DND-41 (cell line): Measurements from ENCODE around the gene ISCU.

Experiments
- ATAC-seq: fragments of 200-7000 bp; cut with Tn5 transposase; 3 replicates; pipeline ENCODE4 v1.9.1; 2021; ENCODE audit warnings: low read depth; ENCODE audit not compliant: insufficient read depth
- DNase-seq: peaks from one replicate; pipeline ENCODE4 v3.0.0-alpha.2; 2020
- H2AFZ ChIP-seq: 2 replicates; pipeline ENCODE4 v1.6.0; 2012; ENCODE audit warnings: low read depth, low read length
- H3K27ac ChIP-seq: 2 replicates; pipeline ENCODE4 v1.5.1; 2012; ENCODE audit warnings: low read length, inconsistent platforms
- H3K27me3 ChIP-seq: fragments of 200-600 bp; sonication (generic); 2 replicates; pipeline ENCODE4 v1.6.0; 2012; ENCODE audit warnings: low read length, mild to moderate bottlenecking, inconsistent platforms; ENCODE audit not compliant: insufficient read depth, poor library complexity
- H3K36me3 ChIP-seq: 2 replicates; pipeline ENCODE4 v1.5.1; 2012; ENCODE audit warnings: low read length, inconsistent platforms; ENCODE audit not compliant: insufficient read depth
- H3K4me1 ChIP-seq: 2 replicates; pipeline ENCODE4 v1.5.1; 2012; ENCODE audit warnings: mild to moderate bottlenecking, low read length; ENCODE audit not compliant: insufficient read depth
- H3K4me2 ChIP-seq: 2 replicates; pipeline ENCODE4 v1.6.0; 2012; ENCODE audit warnings: mild to moderate bottlenecking, moderate library complexity, low read length, inconsistent platforms; ENCODE audit not compliant: insufficient read depth
- H3K4me3 ChIP-seq, 2 experiments: fragments of 200-600 bp in 1 of 2; shearing (Covaris generic) in 1 of 2; 2 replicates each; pipeline ENCODE4 v1.5.1; 2012 to 2016; ENCODE audit warnings: inconsistent platforms in 2 of 2, low read length in 2 of 2, mild to moderate bottlenecking in 2 of 2, low read depth in 1 of 2, moderate library complexity in 1 of 2
- H3K79me2 ChIP-seq: 2 replicates; pipeline ENCODE4 v1.6.0; 2012; ENCODE audit warnings: low read length, inconsistent platforms; ENCODE audit not compliant: insufficient read depth
- H3K9ac ChIP-seq: 2 replicates; pipeline ENCODE4 v1.6.0; 2012; ENCODE audit warnings: low read depth, mild to moderate bottlenecking, inconsistent platforms, low read length, moderate library complexity
- H3K9me3 ChIP-seq: 2 replicates; pipeline ENCODE4 v1.5.1; 2012; ENCODE audit warnings: low read length, moderate library complexity, mild to moderate bottlenecking, inconsistent platforms; ENCODE audit not compliant: insufficient read depth, severe bottlenecking
- H4K20me1 ChIP-seq: 2 replicates; pipeline ENCODE4 v1.6.0; 2012; ENCODE audit warnings: low read length; ENCODE audit not compliant: insufficient read depth
- EZH2 ChIP-seq: IDR thresholded peaks from 3 replicates; pipeline ENCODE4 v1.6.1; 2012; ENCODE audit warnings: borderline replicate concordance, low read depth, mild to moderate bottlenecking, moderate library complexity, low read length, inconsistent platforms; ENCODE audit not compliant: severe bottlenecking
- TF ChIP-seq, protein P1 (sequence below): IDR thresholded peaks from 2 replicates; pipeline ENCODE4 v1.5.1; 2012; ENCODE audit warnings: borderline replicate concordance, low read length, moderate library complexity, mild to moderate bottlenecking; ENCODE audit not compliant: poor library complexity, severe bottlenecking; ENCODE audit errors: extremely low read depth

Gene ISCU

DNA sequence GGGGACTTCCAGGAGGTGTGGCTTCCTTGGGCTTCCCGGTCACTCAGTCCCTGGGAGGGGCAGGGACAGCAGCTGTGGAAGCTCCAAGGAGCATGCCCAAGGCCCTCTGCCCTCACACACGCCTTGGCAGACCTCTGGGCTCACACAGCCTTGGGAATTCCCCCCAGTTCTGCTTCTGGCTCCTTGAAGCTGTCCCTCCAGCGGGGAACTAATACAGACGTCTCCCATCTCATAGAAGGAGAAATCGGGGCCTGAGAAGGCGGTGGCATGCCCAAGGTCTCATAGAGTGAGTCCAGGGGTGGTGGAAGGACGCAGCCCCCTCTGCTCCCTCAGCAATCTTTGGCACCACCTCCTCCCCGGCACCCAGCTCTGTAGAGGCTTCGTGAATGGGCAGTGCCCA, 51.2 kb downstream of the ISCU start:
- Histone ChIP-seq H3K27me3 (no peaks in the 10 kb centered on the region), H2AFZ (no peak overlapping the region), H3K4me3 (no peak overlapping the region), H3K27ac (no peak overlapping the region), H3K36me3 (no peaks in the 10 kb centered on the region), H3K4me1 (peaks cover 23% of the 10 kb centered on the region), H3K9me3 (peaks cover 4% of the 10 kb centered on the region), H4K20me1 (no peaks in the 10 kb centered on the region), H3K9ac (no peak overlapping the region), H3K79me2 (no peaks in the 10 kb centered on the region), H3K4me2 (no peak overlapping the region)
- no peak for DNase-seq
- TF ChIP-seq EZH2 = no peak
- TF ChIP-seq, protein P1, sequence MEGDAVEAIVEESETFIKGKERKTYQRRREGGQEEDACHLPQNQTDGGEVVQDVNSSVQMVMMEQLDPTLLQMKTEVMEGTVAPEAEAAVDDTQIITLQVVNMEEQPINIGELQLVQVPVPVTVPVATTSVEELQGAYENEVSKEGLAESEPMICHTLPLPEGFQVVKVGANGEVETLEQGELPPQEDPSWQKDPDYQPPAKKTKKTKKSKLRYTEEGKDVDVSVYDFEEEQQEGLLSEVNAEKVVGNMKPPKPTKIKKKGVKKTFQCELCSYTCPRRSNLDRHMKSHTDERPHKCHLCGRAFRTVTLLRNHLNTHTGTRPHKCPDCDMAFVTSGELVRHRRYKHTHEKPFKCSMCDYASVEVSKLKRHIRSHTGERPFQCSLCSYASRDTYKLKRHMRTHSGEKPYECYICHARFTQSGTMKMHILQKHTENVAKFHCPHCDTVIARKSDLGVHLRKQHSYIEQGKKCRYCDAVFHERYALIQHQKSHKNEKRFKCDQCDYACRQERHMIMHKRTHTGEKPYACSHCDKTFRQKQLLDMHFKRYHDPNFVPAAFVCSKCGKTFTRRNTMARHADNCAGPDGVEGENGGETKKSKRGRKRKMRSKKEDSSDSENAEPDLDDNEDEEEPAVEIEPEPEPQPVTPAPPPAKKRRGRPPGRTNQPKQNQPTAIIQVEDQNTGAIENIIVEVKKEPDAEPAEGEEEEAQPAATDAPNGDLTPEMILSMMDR = no peak
- ATAC-seq = no peak

DNA sequence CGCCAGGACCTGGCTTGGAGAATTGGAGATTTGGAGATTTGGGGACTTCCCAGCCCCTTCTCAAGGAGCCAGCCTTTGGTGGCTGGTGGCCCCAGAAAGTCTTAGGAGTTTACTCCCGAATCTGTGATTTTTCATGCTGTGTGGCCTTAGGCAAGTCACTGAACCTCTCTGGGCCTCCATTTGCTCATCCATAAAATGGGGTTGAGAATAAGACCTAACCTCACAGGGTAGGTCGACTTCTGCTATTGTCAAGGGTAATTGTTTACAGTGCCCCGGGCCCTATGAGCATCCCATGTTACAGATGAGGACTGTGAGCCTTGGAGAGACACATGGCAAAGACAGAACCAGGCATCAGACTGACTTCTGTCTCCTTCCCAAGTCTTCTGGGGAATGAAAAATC, 51.6 kb downstream of the ISCU start:
- no peaks in the 10 kb centered on the region for H4K20me1 ChIP-seq
- DNase-seq = no peak
- peaks cover 24% of the 10 kb centered on the region for H3K4me1 ChIP-seq
- H3K79me2 ChIP-seq = no peaks in the 10 kb centered on the region
- no peak overlapping the region for H2AFZ ChIP-seq
- ATAC-seq = no peak
- H3K36me3 ChIP-seq = no peaks in the 10 kb centered on the region
- no peaks in the 10 kb centered on the region for H3K27me3 ChIP-seq
- no peak overlapping the region for H3K27ac ChIP-seq
- TF ChIP-seq, protein P1 = no peak
- no peak for TF ChIP-seq EZH2
- no peak overlapping the region for H3K4me3 ChIP-seq
- H3K9ac ChIP-seq = no peak overlapping the region
- H3K9me3 ChIP-seq = peaks cover 4% of the 10 kb centered on the region
- H3K4me2 ChIP-seq = no peak overlapping the region

DNA sequence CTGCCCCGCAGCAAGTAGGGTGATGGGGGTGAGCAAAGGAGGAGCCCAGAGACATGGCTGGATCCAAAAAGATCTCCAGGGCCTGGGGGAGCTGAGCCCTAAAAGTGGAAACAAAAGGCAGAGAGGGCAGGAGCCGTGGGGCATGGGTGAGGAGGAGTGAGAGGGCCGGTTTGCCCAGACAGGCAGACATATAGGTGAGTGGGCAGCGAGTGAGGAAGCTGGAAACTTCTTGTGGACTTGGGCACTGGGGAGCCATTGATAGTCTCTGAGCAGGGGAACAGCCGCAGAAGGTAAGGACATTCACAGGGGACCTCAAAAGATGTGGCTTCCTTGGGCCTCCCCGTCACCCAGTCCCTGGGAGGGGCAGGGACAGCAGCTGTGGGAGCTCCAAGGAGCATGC, 52.2 kb downstream of the ISCU start:
- Histone ChIP-seq H3K27ac (no peak overlapping the region), H3K36me3 (no peaks in the 10 kb centered on the region), H3K79me2 (no peaks in the 10 kb centered on the region), H4K20me1 (no peaks in the 10 kb centered on the region), H3K4me1 (peaks cover 24% of the 10 kb centered on the region), H3K9me3 (peaks cover 4% of the 10 kb centered on the region), H2AFZ (no peak overlapping the region), H3K27me3 (no peaks in the 10 kb centered on the region), H3K4me2 (no peak overlapping the region), H3K4me3 (no peak overlapping the region), H3K9ac (no peak overlapping the region)
- DNase-seq (no peak), ATAC-seq (no peak)
- no peak for TF ChIP-seq EZH2
- TF ChIP-seq, protein P1 = no peak

DNA sequence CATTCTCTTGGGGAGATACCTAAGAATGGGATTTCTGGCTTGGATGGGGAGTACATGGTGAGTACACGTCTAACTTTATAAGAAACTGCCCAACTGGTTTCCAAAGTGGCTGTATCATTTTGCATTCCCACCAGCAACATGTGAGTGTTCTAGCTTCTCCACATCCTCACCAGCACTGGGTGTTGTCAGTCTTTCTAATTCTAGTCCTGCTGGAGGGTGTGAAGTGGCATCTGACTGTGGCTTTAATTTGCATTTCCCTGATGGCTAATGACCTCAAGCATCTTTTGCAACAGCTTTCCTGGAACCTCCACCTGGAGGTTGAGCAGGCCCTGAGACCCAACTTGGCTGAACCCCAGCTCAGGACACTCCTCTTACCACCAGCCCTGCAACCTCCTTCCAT, 53.5 kb downstream of the ISCU start:
- Histone ChIP-seq H3K9ac (no peak overlapping the region), H3K4me3 (no peak overlapping the region), H3K9me3 (peaks cover 4% of the 10 kb centered on the region), H3K4me1 (peaks cover 24% of the 10 kb centered on the region), H3K4me2 (no peak overlapping the region), H3K27ac (no peak overlapping the region), H3K79me2 (no peaks in the 10 kb centered on the region), H2AFZ (no peak overlapping the region), H3K27me3 (no peaks in the 10 kb centered on the region), H4K20me1 (no peaks in the 10 kb centered on the region), H3K36me3 (peaks cover 3% of the 10 kb centered on the region; the same call in 1 of the 2 replicates)
- DNase-seq = no peak
- no peak for TF ChIP-seq EZH2
- TF ChIP-seq, protein P1 = no peak
- ATAC-seq = no peak
